Fibroblast of lung (primary cell): ENCODE results near the gene RAB13. TPM values are rescaled to one million over a fixed set of nuclear protein-coding genes. Genes with fewer than 3 reads are reported as not detected.

Experiments
- DNase-seq, 2 donors: peaks; one replicate each; pipeline versions ENCODE4 v3.0.0 to v3.0.0-alpha.2; 2010; ENCODE audit warnings: low read depth in 2 of 2
- H2AFZ ChIP-seq: 2 replicates; pipeline ENCODE4 v1.5.1; 2012; ENCODE audit warnings: low read length, control low read depth, inconsistent platforms
- H3K27ac ChIP-seq: 2 replicates; pipeline ENCODE4 v1.5.1; 2011; ENCODE audit warnings: low read length, control low read depth; ENCODE audit not compliant: insufficient read depth
- H3K27me3 ChIP-seq: 2 replicates; pipeline ENCODE4 v1.5.1; 2011; ENCODE audit warnings: mild to moderate bottlenecking, low read length; ENCODE audit not compliant: control insufficient read depth, insufficient read depth
- H3K36me3 ChIP-seq: 2 replicates; pipeline ENCODE4 v1.5.1; 2011; ENCODE audit warnings: low read length; ENCODE audit not compliant: control insufficient read depth, insufficient read depth
- H3K4me1 ChIP-seq: 2 replicates; pipeline ENCODE4 v1.5.1; 2011; ENCODE audit warnings: low read length; ENCODE audit not compliant: control insufficient read depth, insufficient read depth; ENCODE audit errors: extremely low read depth
- H3K4me2 ChIP-seq: 2 replicates; pipeline ENCODE4 v1.5.1; 2011; ENCODE audit warnings: low read length, control low read depth; ENCODE audit not compliant: insufficient read depth; ENCODE audit errors: extremely low read depth
- H3K4me3 ChIP-seq, 4 experiments: fragments of 200-600 bp in 1 of 4; sonication (generic) in 1 of 4; replicated peaks in 1 of 4; 2 replicates each; pipeline ENCODE4 v1.5.1; 2011 to 2016; ENCODE audit warnings: low read length in 4 of 4, low read depth in 3 of 4, mild to moderate bottlenecking in 3 of 4, control low read depth in 2 of 4, inconsistent platforms in 1 of 4, mixed read lengths in 1 of 4; ENCODE audit not compliant: insufficient read depth in 1 of 4; ENCODE audit errors: control extremely low read depth in 1 of 4
- H3K79me2 ChIP-seq: 2 replicates; pipeline ENCODE4 v1.5.1; 2012; ENCODE audit warnings: mild to moderate bottlenecking, low read length, inconsistent platforms; ENCODE audit not compliant: control insufficient read depth, insufficient read depth
- H3K9ac ChIP-seq: 2 replicates; pipeline ENCODE4 v1.5.1; 2011; ENCODE audit warnings: mild to moderate bottlenecking, low read length, control low read depth; ENCODE audit not compliant: insufficient read depth
- H3K9me3 ChIP-seq: 2 replicates; pipeline ENCODE4 v1.5.1; 2012; ENCODE audit warnings: low read depth, low read length; ENCODE audit not compliant: control insufficient read depth, insufficient read depth
- H4K20me1 ChIP-seq: 2 replicates; pipeline ENCODE4 v1.5.1; 2011; ENCODE audit warnings: low read length; ENCODE audit not compliant: control insufficient read depth, insufficient read depth; ENCODE audit errors: extremely low read depth
- EZH2 ChIP-seq: IDR thresholded peaks from 2 replicates; pipeline ENCODE4 v1.5.1; 2012; ENCODE audit warnings: low read length, control low read depth, mild to moderate bottlenecking; ENCODE audit errors: missing control alignments
- polyA plus RNA-seq, 2 donors: library from polyadenylated mRNA; depleted of rRNA in 1 of 2; stranded (reverse) in 1 of 2; unstranded in 1 of 2; fragments of >200 nt; gene quantifications; 2 replicates each; pipeline ENCODE4 v1.2.1, GENCODE V29; 2011 to 2012; ENCODE audit warnings: missing spikeins in 1 of 2
- total RNA-seq: library from RNA; depleted of rRNA; stranded (reverse); fragments of >200 nt; gene quantifications from 2 replicates; pipeline ENCODE4 v1.2.1, GENCODE V29; 2014
- TF ChIP-seq, protein P1 (sequence below), 2 donors: IDR thresholded peaks in 1 of 2; conservative IDR thresholded peaks in 1 of 2; 1 replicate in 1 of 2; 2 replicates in 1 of 2; pipeline ENCODE4 v1.5.1; 2011 to 2012; ENCODE audit warnings: low read length in 2 of 2, control low read depth in 1 of 2, inconsistent platforms in 1 of 2, low read depth in 1 of 2, mild to moderate bottlenecking in 1 of 2

The RAB13 gene
- total and polyA plus RNA-seq, 2 donors (not counting 1 experiment from before 2014, with no cell fraction given): 86.2 to 126 TPM

DNA sequence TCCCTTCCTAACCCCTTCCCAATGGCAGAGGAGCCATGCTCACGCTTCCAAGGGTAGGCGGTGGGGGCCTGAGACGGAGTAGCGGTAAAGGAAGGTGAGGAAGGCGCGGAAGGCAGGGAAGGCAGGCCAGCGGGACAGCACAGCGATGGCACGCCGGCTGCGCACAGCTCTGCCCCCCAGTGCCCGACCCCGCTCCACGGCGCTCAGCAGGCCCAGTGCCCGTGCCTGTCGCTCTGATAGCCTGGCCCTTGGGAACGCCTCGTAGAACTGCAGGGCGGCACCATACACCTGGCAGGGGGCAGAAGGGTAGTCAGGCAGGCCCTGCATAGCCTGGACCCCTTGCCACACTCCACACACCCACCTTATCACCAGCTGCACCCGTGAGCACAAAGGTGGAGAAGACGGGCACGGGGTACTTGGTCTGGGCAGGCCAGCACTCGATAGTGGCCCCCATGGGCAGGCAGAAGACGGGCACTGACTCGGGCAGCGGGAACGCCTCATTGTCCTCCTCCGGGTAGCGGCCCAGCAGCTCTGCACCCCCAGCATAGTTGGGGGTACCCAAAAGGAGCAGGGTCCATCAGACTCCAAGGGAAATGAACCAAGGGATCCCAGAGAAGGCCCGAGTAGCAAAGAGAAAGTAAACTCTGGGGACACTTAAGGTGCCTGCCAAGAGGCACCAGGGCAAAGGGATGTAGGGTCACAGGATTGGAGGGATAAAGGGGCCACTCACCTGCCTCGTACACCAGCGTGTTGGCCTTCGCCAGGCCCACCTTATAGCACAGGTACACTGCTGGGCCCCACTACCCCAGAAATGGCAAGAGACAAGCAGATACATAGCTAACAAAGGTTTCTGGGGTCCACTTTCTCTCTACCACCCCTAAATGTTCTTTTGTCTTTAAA is 44.1 kb downstream of the RAB13 start:
- H3K4me2 ChIP-seq: no peak overlapping the region
- no peak overlapping the region for H3K9ac ChIP-seq
- peaks cover 4% of the 10 kb centered on the region for H3K4me1 ChIP-seq
- no peaks in the 10 kb centered on the region for H3K9me3 ChIP-seq
- peaks cover 18% of the 10 kb centered on the region for H3K36me3 ChIP-seq
- TF ChIP-seq EZH2: no peak
- TF ChIP-seq, protein P1, sequence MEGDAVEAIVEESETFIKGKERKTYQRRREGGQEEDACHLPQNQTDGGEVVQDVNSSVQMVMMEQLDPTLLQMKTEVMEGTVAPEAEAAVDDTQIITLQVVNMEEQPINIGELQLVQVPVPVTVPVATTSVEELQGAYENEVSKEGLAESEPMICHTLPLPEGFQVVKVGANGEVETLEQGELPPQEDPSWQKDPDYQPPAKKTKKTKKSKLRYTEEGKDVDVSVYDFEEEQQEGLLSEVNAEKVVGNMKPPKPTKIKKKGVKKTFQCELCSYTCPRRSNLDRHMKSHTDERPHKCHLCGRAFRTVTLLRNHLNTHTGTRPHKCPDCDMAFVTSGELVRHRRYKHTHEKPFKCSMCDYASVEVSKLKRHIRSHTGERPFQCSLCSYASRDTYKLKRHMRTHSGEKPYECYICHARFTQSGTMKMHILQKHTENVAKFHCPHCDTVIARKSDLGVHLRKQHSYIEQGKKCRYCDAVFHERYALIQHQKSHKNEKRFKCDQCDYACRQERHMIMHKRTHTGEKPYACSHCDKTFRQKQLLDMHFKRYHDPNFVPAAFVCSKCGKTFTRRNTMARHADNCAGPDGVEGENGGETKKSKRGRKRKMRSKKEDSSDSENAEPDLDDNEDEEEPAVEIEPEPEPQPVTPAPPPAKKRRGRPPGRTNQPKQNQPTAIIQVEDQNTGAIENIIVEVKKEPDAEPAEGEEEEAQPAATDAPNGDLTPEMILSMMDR (conservative IDR thresholded peaks at IDR 0.05 in 1 of 2, IDR thresholded peaks at IDR 0.05 in 1 of 2; ENCODE audit: low read depth in 1 of 2, low read length in 2 of 2): no peak
- H3K4me3 ChIP-seq: no peak overlapping the region
- H3K27ac ChIP-seq: no peak overlapping the region
- no peak for DNase-seq
- H4K20me1 ChIP-seq: no peaks in the 10 kb centered on the region
- no peaks in the 10 kb centered on the region for H3K27me3 ChIP-seq
- H2AFZ ChIP-seq: no peak overlapping the region
- H3K79me2 ChIP-seq: peaks cover 15% of the 10 kb centered on the region

DNA sequence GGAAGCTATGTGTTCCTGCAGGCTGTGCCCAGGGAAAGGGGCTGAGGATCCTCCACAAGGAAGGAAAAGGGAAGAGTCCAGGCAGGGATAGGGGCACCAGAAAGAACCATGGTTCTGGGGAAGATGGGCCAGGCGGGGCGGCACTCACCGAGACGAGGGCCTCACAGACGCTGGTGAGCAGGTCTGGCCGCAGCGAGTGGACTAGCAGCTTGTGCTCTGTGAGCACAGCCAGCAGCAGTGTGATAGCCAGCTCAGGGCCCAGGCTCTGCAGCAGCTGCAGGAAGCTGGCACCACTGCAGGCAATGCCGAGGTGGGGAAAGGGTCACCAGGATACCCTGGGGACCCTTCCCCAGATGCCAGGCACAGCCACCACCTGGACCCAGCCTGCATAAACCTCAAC is 45.4 kb downstream of the RAB13 start:
- H3K36me3 ChIP-seq: peaks cover 25% of the 10 kb centered on the region
- TF ChIP-seq EZH2: no peak
- TF ChIP-seq, protein P1 (conservative IDR thresholded peaks at IDR 0.05 in 1 of 2, IDR thresholded peaks at IDR 0.05 in 1 of 2; ENCODE audit: low read depth in 1 of 2, low read length in 2 of 2): no peak
- peaks cover 4% of the 10 kb centered on the region for H3K4me1 ChIP-seq
- no peak overlapping the region for H3K27ac ChIP-seq
- H3K9me3 ChIP-seq: no peaks in the 10 kb centered on the region
- no peaks in the 10 kb centered on the region for H3K27me3 ChIP-seq
- H3K4me2 ChIP-seq: no peak overlapping the region
- no peaks in the 10 kb centered on the region for H4K20me1 ChIP-seq
- no peak overlapping the region for H3K4me3 ChIP-seq
- peaks cover 15% of the 10 kb centered on the region for H3K79me2 ChIP-seq
- DNase-seq: no peak
- no peak overlapping the region for H3K9ac ChIP-seq
- H2AFZ ChIP-seq: no peak overlapping the region

DNA sequence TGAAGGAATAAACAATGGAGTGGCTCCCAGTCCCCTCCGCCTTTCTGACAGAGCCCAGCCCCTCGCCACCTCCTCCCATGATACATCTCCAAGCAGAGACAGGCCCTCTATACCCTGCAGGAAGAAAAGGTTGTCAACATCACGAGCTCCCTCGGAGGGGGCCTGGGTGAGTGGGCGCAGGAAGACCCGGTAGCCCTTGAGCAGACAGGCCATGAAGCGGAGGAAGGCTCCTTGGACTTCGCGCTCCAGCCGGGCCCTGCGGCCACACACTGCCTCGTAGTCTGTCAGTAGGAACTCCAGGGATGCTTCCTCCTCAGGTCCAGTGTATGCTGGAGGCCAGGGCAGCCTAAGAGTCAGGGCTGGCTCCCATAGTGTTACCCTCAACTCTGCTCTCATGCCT is 46.7 kb downstream of the RAB13 start:
- H3K9ac ChIP-seq: no peak overlapping the region
- no peaks in the 10 kb centered on the region for H3K4me1 ChIP-seq
- no peak for DNase-seq
- H4K20me1 ChIP-seq: no peaks in the 10 kb centered on the region
- H3K9me3 ChIP-seq: no peaks in the 10 kb centered on the region
- no peak overlapping the region for H3K4me3 ChIP-seq
- no peaks in the 10 kb centered on the region for H3K27me3 ChIP-seq
- H3K27ac ChIP-seq: no peak overlapping the region
- H2AFZ ChIP-seq: no peak overlapping the region
- peaks cover 28% of the 10 kb centered on the region for H3K36me3 ChIP-seq
- no peak overlapping the region for H3K4me2 ChIP-seq
- peaks cover 3% of the 10 kb centered on the region for H3K79me2 ChIP-seq
- TF ChIP-seq EZH2: no peak
- TF ChIP-seq, protein P1 (conservative IDR thresholded peaks at IDR 0.05 in 1 of 2, IDR thresholded peaks at IDR 0.05 in 1 of 2; ENCODE audit: low read depth in 1 of 2, low read length in 2 of 2): no peak
